ENCODE data around the gene SPACA5. TPM values are rescaled to one million over a fixed set of nuclear protein-coding genes. Genes with fewer than 3 reads are reported as not detected.
"Not testable (repeated sequence)": the region's sequence is repeated elsewhere in the genome, so short reads cannot be mapped to it uniquely, and the experiment has no call there.

SPACA5 gene
- total and polyA plus RNA-seq, 2 donors from 2014 or later: not detected

DNA sequence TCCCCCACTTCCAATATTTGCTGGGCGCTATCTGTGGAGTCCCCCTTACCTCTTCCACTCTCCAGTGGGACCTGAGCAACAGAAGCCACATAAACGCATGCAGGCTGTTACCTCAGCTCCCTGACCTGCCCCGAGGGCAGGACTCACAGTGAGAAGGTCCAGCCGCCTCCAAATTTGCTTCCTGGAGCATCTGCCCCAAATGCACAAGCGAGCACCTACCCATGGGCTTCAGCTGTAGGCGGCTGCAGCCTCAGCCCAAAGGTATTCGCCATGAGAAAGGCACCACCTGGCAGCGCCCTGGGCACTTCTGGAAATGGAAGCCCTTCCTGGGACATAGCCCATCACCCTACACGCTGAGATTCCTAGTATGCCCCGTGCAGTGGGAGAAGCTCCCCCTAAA is 23.4 kb downstream of the SPACA5 start:
- TF ChIP-seq, protein P1, sequence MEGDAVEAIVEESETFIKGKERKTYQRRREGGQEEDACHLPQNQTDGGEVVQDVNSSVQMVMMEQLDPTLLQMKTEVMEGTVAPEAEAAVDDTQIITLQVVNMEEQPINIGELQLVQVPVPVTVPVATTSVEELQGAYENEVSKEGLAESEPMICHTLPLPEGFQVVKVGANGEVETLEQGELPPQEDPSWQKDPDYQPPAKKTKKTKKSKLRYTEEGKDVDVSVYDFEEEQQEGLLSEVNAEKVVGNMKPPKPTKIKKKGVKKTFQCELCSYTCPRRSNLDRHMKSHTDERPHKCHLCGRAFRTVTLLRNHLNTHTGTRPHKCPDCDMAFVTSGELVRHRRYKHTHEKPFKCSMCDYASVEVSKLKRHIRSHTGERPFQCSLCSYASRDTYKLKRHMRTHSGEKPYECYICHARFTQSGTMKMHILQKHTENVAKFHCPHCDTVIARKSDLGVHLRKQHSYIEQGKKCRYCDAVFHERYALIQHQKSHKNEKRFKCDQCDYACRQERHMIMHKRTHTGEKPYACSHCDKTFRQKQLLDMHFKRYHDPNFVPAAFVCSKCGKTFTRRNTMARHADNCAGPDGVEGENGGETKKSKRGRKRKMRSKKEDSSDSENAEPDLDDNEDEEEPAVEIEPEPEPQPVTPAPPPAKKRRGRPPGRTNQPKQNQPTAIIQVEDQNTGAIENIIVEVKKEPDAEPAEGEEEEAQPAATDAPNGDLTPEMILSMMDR (IDR thresholded peaks at IDR 0.05; ENCODE audit: borderline replicate concordance, extremely low read depth, insufficient read depth): no peak
- intact Hi-C loops (cut with DNase I): no loop called here
- no peaks in the 10 kb centered on the region for H3K4me1 ChIP-seq (ENCODE audit: control insufficient read depth in 2 of 3, insufficient read depth in 2 of 3, low read depth in 1 of 3, low read length in 3 of 3)
- H3K36me3 ChIP-seq (ENCODE audit: control insufficient read depth in 2 of 3, insufficient read depth in 3 of 3, low read length in 3 of 3): no peaks in the 10 kb centered on the region
- H3K27ac ChIP-seq (ENCODE audit: low read depth in 2 of 2, low read length in 2 of 2): no peak overlapping the region
- H3K27me3 ChIP-seq (ENCODE audit: control insufficient read depth, insufficient read depth, low read length): no peaks in the 10 kb centered on the region
- H3K4me3 ChIP-seq (ENCODE audit: low read length in 3 of 3): no peak overlapping the region
- H3K9me3 ChIP-seq (ENCODE audit: control insufficient read depth in 2 of 3, insufficient read depth in 1 of 3, low read length in 3 of 3): no peaks in the 10 kb centered on the region
- no peak overlapping the region for H3K9ac ChIP-seq (ENCODE audit: low read length in 3 of 3)
- no peak for FAIRE-seq
- no peak for DNase-seq

DNA sequence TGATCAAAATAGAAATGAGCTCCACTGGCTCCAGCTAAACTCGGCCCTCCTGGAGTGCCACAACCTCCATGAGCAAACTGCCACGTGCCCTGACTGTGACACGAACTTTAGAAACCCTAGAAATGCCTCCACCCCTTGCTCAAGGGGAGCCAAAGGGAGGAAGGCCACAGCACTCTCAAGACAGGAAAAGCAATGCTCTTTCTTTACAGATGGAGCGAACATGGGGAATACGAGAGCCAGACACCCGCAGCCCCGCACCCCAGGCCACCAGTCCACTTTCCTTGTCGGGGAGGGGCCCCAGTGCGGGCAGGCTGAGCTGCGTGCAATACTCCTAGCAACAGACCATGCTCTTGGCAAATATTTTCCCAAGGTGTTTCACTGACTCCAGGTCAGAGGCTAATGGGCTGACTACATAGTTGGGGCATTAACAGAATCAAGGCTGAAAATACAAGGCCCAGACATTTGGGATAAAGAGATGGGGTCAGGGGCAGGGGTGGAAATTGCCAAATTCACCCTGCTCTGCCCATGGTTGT is 23.9 kb downstream of the SPACA5 start:
- DNase-seq; H3K4me3 ChIP-seq (ENCODE audit: low read length in 3 of 3); H3K9me3 ChIP-seq (ENCODE audit: control insufficient read depth in 2 of 3, insufficient read depth in 1 of 3, low read length in 3 of 3); H3K36me3 ChIP-seq (ENCODE audit: control insufficient read depth in 2 of 3, insufficient read depth in 3 of 3, low read length in 3 of 3); H3K9ac ChIP-seq (ENCODE audit: low read length in 3 of 3); H3K27me3 ChIP-seq (ENCODE audit: control insufficient read depth, insufficient read depth, low read length); H3K27ac ChIP-seq (ENCODE audit: low read depth in 2 of 2, low read length in 2 of 2); intact Hi-C loops (cut with DNase I); H3K4me1 ChIP-seq (ENCODE audit: control insufficient read depth in 2 of 3, insufficient read depth in 2 of 3, low read depth in 1 of 3, low read length in 3 of 3); FAIRE-seq: not testable (repeated sequence)

DNA sequence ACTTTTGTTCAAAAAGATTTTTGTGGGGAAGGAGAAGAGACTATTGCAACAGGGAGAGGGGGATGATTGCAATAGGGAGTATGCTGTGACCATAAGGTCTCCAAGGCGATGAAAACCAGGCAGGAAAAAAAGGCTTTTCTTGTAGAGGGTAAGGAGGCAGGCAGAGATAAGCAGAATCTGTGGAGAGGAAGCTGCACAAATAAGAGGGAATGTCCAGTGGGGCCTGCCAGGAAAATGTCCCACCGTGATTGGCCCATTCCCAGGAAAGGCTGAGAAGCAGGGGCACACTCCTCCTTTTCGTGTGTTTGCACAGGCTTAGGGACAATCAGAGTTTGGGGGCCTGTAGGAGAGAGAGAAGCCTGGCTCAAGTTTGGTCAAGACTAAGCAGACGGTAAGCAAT is 29.1 kb downstream of the SPACA5 start:
- intact Hi-C loops (cut with DNase I): no loop called here
- DNase-seq (no peak), FAIRE-seq (no peak)
- Histone ChIP-seq H3K27ac (ENCODE audit: low read depth in 2 of 2, low read length in 2 of 2) (no peak overlapping the region), H3K4me1 (ENCODE audit: control insufficient read depth in 2 of 3, insufficient read depth in 2 of 3, low read depth in 1 of 3, low read length in 3 of 3) (no peaks in the 10 kb centered on the region), H3K4me3 (ENCODE audit: low read length in 3 of 3) (no peak overlapping the region), H3K27me3 (ENCODE audit: control insufficient read depth, insufficient read depth, low read length) (no peaks in the 10 kb centered on the region), H3K9me3 (ENCODE audit: control insufficient read depth in 2 of 3, insufficient read depth in 1 of 3, low read length in 3 of 3) (no peaks in the 10 kb centered on the region), H3K36me3 (ENCODE audit: control insufficient read depth in 2 of 3, insufficient read depth in 3 of 3, low read length in 3 of 3) (no peaks in the 10 kb centered on the region), H3K9ac (ENCODE audit: low read length in 3 of 3) (no peak overlapping the region)
- TF ChIP-seq, protein P1 (IDR thresholded peaks at IDR 0.05; ENCODE audit: borderline replicate concordance, extremely low read depth, insufficient read depth): no peak

DNA sequence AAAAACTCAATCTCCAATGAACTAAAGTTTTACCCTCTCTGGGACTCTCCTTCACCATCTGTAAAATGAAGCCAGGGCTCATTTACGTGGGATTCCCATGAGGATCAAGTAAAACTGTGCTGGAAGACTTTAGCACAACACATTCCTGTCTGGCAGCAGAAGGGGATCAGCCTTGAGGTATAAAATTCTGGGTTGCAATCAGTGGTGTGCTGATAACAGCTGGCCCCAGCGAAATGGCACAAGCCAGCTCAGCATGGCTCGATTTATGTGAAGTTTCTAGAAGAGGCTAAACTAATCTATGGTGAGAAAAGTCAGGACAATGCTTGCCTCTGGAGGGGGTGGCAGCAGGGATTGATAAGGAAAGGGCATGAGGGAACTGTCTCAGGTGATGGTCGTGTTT is 36.3 kb downstream of the SPACA5 start:
- H3K27ac ChIP-seq (ENCODE audit: low read depth in 2 of 2, low read length in 2 of 2): no peak overlapping the region
- H3K9ac ChIP-seq (ENCODE audit: low read length in 3 of 3): no peak overlapping the region
- H3K9me3 ChIP-seq (ENCODE audit: control insufficient read depth in 2 of 3, insufficient read depth in 1 of 3, low read length in 3 of 3): no peaks in the 10 kb centered on the region
- no peaks in the 10 kb centered on the region for H3K27me3 ChIP-seq (ENCODE audit: control insufficient read depth, insufficient read depth, low read length)
- no peaks in the 10 kb centered on the region for H3K4me1 ChIP-seq (ENCODE audit: control insufficient read depth in 2 of 3, insufficient read depth in 2 of 3, low read depth in 1 of 3, low read length in 3 of 3)
- no peak overlapping the region for H3K4me3 ChIP-seq (ENCODE audit: low read length in 3 of 3)
- DNase-seq (no peak), FAIRE-seq (no peak)
- TF ChIP-seq, protein P1 (IDR thresholded peaks at IDR 0.05; ENCODE audit: borderline replicate concordance, extremely low read depth, insufficient read depth): no peak
- no peaks in the 10 kb centered on the region for H3K36me3 ChIP-seq (ENCODE audit: control insufficient read depth in 2 of 3, insufficient read depth in 3 of 3, low read length in 3 of 3)
- intact Hi-C loops (cut with DNase I): no loop called here

All from kidney (tissue), 14 donors.